ENCODE data around the gene PCGF3. TPM values are rescaled to one million over a fixed set of nuclear protein-coding genes. Genes with fewer than 3 reads are reported as not detected.
A peak's percentile ranks its signal among the peaks of the same experiment; 100 is the strongest.
"Not testable (repeated sequence)": the region's sequence is repeated elsewhere in the genome, so short reads cannot be mapped to it uniquely, and the experiment has no call there.

Gene PCGF3
- total RNA-seq, 1 donor from 2014 or later, result 65.7 TPM

- no peak for DNase-seq (ENCODE audit: low read depth, low spot score)
Measured at GRCh38 chr4:667545-667925, 38.1 kb upstream of the PCGF3 start.

- not testable (repeated sequence) for DNase-seq (ENCODE audit: low read depth, low spot score)
Measured at GRCh38 chr4:668219-668618, 37.4 kb upstream of the PCGF3 start.

GRCh38 chr4:669806-670559 lies 35.6 kb upstream of the PCGF3 start:
- DNase-seq (ENCODE audit: low read depth, low spot score), result not testable (repeated sequence)

- DNase-seq (ENCODE audit: low read depth, low spot score), result no peak
Measured at GRCh38 chr4:671769-672168, 33.9 kb upstream of the PCGF3 start.

GRCh38 chr4:673349-674091 lies 32.1 kb upstream of the PCGF3 start:
- no peak for DNase-seq (ENCODE audit: low read depth, low spot score)

GRCh38 chr4:674172-675035 lies 31.2 kb upstream of the PCGF3 start, which contains the start of the genes ATP5ME and MYL5:
ATP5ME (minus strand) TSS chr4:674276; CDS start chr4:674247, 29 bp downstream.
MYL5 (plus strand) TSS chr4:674542; CDS start chr4:678027, 3,485 bp downstream.
- peak; percentile 76 for DNase-seq (ENCODE audit: low read depth, low spot score)

- no peak for DNase-seq (ENCODE audit: low read depth, low spot score)
Measured at GRCh38 chr4:675036-675882, 30.4 kb upstream of the PCGF3 start.

- DNase-seq (ENCODE audit: low read depth, low spot score), result no peak
Measured at GRCh38 chr4:675980-676870, 29.4 kb upstream of the PCGF3 start.

- DNase-seq (ENCODE audit: low read depth, low spot score), result no peak
Measured at GRCh38 chr4:676871-677235, 28.8 kb upstream of the PCGF3 start.

GRCh38 chr4:677431-678293 lies 28.0 kb upstream of the PCGF3 start:
- DNase-seq (ENCODE audit: low read depth, low spot score), result no peak

GRCh38 chr4:678331-679103 lies 27.1 kb upstream of the PCGF3 start:
- no peak for DNase-seq (ENCODE audit: low read depth, low spot score)

GRCh38 chr4:679104-679481 lies 26.5 kb upstream of the PCGF3 start:
- no peak for DNase-seq (ENCODE audit: low read depth, low spot score)

- DNase-seq (ENCODE audit: low read depth, low spot score), result no peak
Measured at GRCh38 chr4:679629-680028, 26.0 kb upstream of the PCGF3 start.

GRCh38 chr4:680091-680490 lies 25.5 kb upstream of the PCGF3 start:
- no peak for DNase-seq (ENCODE audit: low read depth, low spot score)

GRCh38 chr4:680551-680927 lies 25.1 kb upstream of the PCGF3 start:
- DNase-seq (ENCODE audit: low read depth, low spot score), result no peak

GRCh38 chr4:680928-681645 lies 24.5 kb upstream of the PCGF3 start:
- no peak for DNase-seq (ENCODE audit: low read depth, low spot score)

- no peak for DNase-seq (ENCODE audit: low read depth, low spot score)
Measured at GRCh38 chr4:681736-682451, 23.7 kb upstream of the PCGF3 start.
